IMR-90 (cell line): ENCODE measurements around the gene PKN3.

Experiments used
- CTCF ChIP-seq: conservative IDR thresholded peaks from 2 replicates; pipeline ENCODE4 v1.5.1; 2012; ENCODE audit warnings: mild to moderate bottlenecking, low read depth, low read length, improper control_type of control experiment
- POLR2A ChIP-seq: IDR thresholded peaks from 2 replicates; pipeline ENCODE4 v1.6.1; 2012; ENCODE audit warnings: mild to moderate bottlenecking, low read depth, low read length
- RFX5 ChIP-seq: IDR thresholded peaks from 2 replicates; pipeline ENCODE4 v1.8.0; 2012; ENCODE audit warnings: low read depth, mild to moderate bottlenecking, low read length, moderate library complexity

- no peak for TF ChIP-seq CTCF
- no peak for TF ChIP-seq RFX5
- no peak for TF ChIP-seq POLR2A
Measured at GRCh38 chr9:128684065-128684324, 18.3 kb upstream of the PKN3 start.
